ENCODE data around the gene CCSER1.

CCSER1 gene

GRCh38 chr4:90982813-90983212, 855.6 kb downstream of the CCSER1 start:
- DNase-seq, result no peak

GRCh38 chr4:90990284-90990683, 863.1 kb downstream of the CCSER1 start:
- DNase-seq, result no peak

GRCh38 chr4:90992213-90992612, 865.0 kb downstream of the CCSER1 start:
- no peak for DNase-seq

- DNase-seq, result no peak
These were observed 867.8 kb downstream of the CCSER1 start for GRCh38 chr4:90994851-90995574.

GRCh38 chr4:90995996-90996395, 868.8 kb downstream of the CCSER1 start:
- DNase-seq, result no peak

- DNase-seq, result no peak
These were observed 869.6 kb downstream of the CCSER1 start for GRCh38 chr4:90996813-90997212.

GRCh38 chr4:91015861-91016260, 888.7 kb downstream of the CCSER1 start:
- no peak for DNase-seq

GRCh38 chr4:91019513-91019912, 892.3 kb downstream of the CCSER1 start:
- DNase-seq, result no peak

GRCh38 chr4:91025241-91026148, 898.3 kb downstream of the CCSER1 start:
- no peak for DNase-seq

GRCh38 chr4:91028228-91028627, 901.0 kb downstream of the CCSER1 start:
- DNase-seq, result no peak

GRCh38 chr4:91031761-91032160, 904.6 kb downstream of the CCSER1 start:
- DNase-seq, result no peak

- no peak for DNase-seq
These were observed 905.7 kb downstream of the CCSER1 start for GRCh38 chr4:91032725-91033445.

- no peak for DNase-seq
These were observed 908.1 kb downstream of the CCSER1 start for GRCh38 chr4:91035276-91035675.

- DNase-seq, result no peak
These were observed 910.8 kb downstream of the CCSER1 start for GRCh38 chr4:91037951-91038350.

- no peak for DNase-seq
These were observed 930.7 kb downstream of the CCSER1 start for GRCh38 chr4:91057871-91058270.

GRCh38 chr4:91058345-91058744, 931.2 kb downstream of the CCSER1 start:
- no peak for DNase-seq

GRCh38 chr4:91064157-91064853, 937.1 kb downstream of the CCSER1 start:
- DNase-seq, result no peak

- no peak for DNase-seq
These were observed 937.9 kb downstream of the CCSER1 start for GRCh38 chr4:91065117-91065516.

GRCh38 chr4:91070736-91071135, 943.5 kb downstream of the CCSER1 start:
- DNase-seq, result no peak

GRCh38 chr4:91076147-91076546, 949.0 kb downstream of the CCSER1 start:
- DNase-seq, result no peak

- DNase-seq, result no peak
These were observed 958.8 kb downstream of the CCSER1 start for GRCh38 chr4:91085961-91086360.

GRCh38 chr4:91087743-91088142, 960.5 kb downstream of the CCSER1 start:
- DNase-seq, result no peak

- DNase-seq, result no peak
These were observed 962.0 kb downstream of the CCSER1 start for GRCh38 chr4:91089178-91089577.
